ENCODE results near the gene GPR161. TPM values are rescaled to one million over a fixed set of nuclear protein-coding genes. Genes with fewer than 3 reads are reported as not detected.

GPR161 gene
- total and polyA plus RNA-seq, 10 of the 15 experiments (the other 5 are each of a cell fraction or from before 2014, with no cell fraction given) = 0.07 to 0.49 (median 0.34) TPM; not detected in 2

DNA sequence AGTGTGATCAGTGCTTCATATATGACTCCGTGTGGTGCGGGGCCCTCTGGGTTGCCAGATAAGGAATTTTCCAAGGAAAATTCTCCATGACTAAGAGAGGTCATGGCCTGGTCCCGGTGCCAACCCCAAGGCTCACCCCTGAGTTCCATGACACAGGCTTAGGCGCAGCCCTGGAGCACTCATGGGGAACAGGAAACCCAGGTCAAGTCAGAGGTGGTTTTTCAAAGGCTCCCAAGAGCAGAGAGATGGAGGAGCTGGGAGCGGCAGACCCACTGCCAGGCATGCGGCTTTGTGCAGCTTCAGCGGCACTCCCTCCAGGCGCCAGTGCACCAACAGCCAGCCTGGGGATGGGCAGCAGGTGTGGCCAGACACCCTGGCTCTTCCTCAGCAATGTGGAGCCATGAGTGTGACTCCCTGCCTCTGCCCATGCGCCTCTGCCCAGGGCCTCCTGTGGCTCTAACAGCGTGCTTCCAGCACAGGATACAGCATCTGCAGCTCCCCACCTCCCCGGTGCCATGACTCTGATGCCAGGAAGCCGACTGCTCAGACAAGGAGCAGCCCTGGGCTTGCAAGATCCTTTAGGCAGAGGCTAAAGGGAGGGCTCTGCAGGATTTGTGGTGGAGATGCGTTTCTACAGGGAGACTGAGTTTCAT is 47.3 kb downstream of the GPR161 start:
- 51% methylated on average over 13 of the region's 13 CpGs for WGBS (ENCODE audit: insufficient coverage, insufficient replicate concordance, low lambda C conversion rate, missing lambda C conversion rate)
- ATAC-seq (no peak), FAIRE-seq (no peak), DNase-seq (ENCODE audit: low read depth, low spot score) (no peak)
- ChIA-PET CTCF (no interaction called here), RAD21 (ENCODE audit: unreplicated experiment) (no interaction called here), SMC1A (ENCODE audit: uncharacterized antibody, unreplicated experiment) (no interaction called here), POLR2A (no interaction called here)
- Histone ChIP-seq H4K20me1 (ENCODE audit: control insufficient read depth, insufficient read depth) (no peaks in the 10 kb centered on the region), H3K27ac (ENCODE audit: control insufficient read depth, insufficient read depth) (no peak overlapping the region), H3K4me1 (ENCODE audit: control insufficient read depth, insufficient read depth, low read length) (no peaks in the 10 kb centered on the region), H3K4me2 (ENCODE audit: control insufficient read depth, insufficient read depth) (no peak overlapping the region), H3K9ac (ENCODE audit: control insufficient read depth, insufficient read depth, low read length) (no peak overlapping the region), H3K9me3 (replicated peaks; ENCODE audit: control insufficient read depth, insufficient read depth, low read length) (no peaks in the 10 kb centered on the region), H2AFZ (ENCODE audit: control insufficient read depth, low read depth, low read length) (no peak overlapping the region), H3K79me2 (ENCODE audit: control insufficient read depth, insufficient read depth, low read length) (no peaks in the 10 kb centered on the region), H3K4me3 (no peak overlapping the region), H3K27me3 (replicated peaks in 1 of 2; ENCODE audit: control insufficient read depth in 2 of 2, insufficient read depth in 2 of 2, low read length in 1 of 2) (0 out of 4 replicates have a peak, but pooled peaks cover 0 to 1% of the 10 kb centered on the region in 2 experiments), H3K36me3 (ENCODE audit: control insufficient read depth in 2 of 2, insufficient read depth in 2 of 2, low read length in 1 of 2) (no peaks in the 10 kb centered on the region)
- in situ Hi-C loops (cut with MboI) = no loop called here
- no TSS peak for BruUV-seq (replicated peaks)
- intact Hi-C loops (cut with micrococcal nuclease; ENCODE audit: unreplicated experiment) = loop anchor here (10.0 kb wide), 1 partner anchor 235 kb away; no protein-coding TSS in a partner anchor
- TF ChIP-seq CUX1 (IDR thresholded peaks at IDR 0.05; ENCODE audit: insufficient replicate concordance, low read depth, low read length) (no peak), CHD4 (IDR thresholded peaks at IDR 0.05) (no peak), ZNF274 (IDR thresholded peaks at IDR 0.05; ENCODE audit: insufficient read depth, insufficient read length) (no peak), EED (IDR thresholded peaks at IDR 0.05; ENCODE audit: low read depth) (no peak), NFYB (IDR thresholded peaks at IDR 0.05; ENCODE audit: insufficient read depth, low read depth, low read length) (no peak), IKZF1 (conservative IDR thresholded peaks at IDR 0.05) (no peak), NR2F1 (conservative IDR thresholded peaks at IDR 0.05) (no peak), NFXL1 (IDR thresholded peaks at IDR 0.05; ENCODE audit: borderline replicate concordance) (no peak), GATAD2B (conservative IDR thresholded peaks at IDR 0.05; ENCODE audit: low read depth) (no peak), YY1 (IDR thresholded peaks at IDR 0.05; ENCODE audit: low read depth, low read length) (no peak), SMC3 (IDR thresholded peaks at IDR 0.05; ENCODE audit: borderline replicate concordance, low read length) (no peak), CBFB (IDR thresholded peaks at IDR 0.05; ENCODE audit: low read depth) (no peak), ZNF217 (IDR thresholded peaks at IDR 0.05) (no peak), CHD1 (IDR thresholded peaks at IDR 0.05; ENCODE audit: low read depth, low read length) (no peak), MTA3 (IDR thresholded peaks at IDR 0.05; ENCODE audit: borderline replicate concordance, low read length) (no peak), NR2C2 (IDR thresholded peaks at IDR 0.05; ENCODE audit: borderline replicate concordance, control insufficient read depth, insufficient read length, low read depth) (no peak)
- TF ChIP-seq, protein P1, sequence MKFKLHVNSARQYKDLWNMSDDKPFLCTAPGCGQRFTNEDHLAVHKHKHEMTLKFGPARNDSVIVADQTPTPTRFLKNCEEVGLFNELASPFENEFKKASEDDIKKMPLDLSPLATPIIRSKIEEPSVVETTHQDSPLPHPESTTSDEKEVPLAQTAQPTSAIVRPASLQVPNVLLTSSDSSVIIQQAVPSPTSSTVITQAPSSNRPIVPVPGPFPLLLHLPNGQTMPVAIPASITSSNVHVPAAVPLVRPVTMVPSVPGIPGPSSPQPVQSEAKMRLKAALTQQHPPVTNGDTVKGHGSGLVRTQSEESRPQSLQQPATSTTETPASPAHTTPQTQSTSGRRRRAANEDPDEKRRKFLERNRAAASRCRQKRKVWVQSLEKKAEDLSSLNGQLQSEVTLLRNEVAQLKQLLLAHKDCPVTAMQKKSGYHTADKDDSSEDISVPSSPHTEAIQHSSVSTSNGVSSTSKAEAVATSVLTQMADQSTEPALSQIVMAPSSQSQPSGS (IDR thresholded peaks at IDR 0.05; ENCODE audit: low read length) = no peak
- TF ChIP-seq, protein P2, sequence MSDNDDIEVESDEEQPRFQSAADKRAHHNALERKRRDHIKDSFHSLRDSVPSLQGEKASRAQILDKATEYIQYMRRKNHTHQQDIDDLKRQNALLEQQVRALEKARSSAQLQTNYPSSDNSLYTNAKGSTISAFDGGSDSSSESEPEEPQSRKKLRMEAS (IDR thresholded peaks at IDR 0.05; ENCODE audit: low read depth, low read length) = no peak
